ENCODE data around the gene ABLIM2.

The ABLIM2 gene

GRCh38 chr4:8046925-8047541 is 111.6 kb downstream of the ABLIM2 start:
- H3K27me3 ChIP-seq (ENCODE audit: control insufficient read depth, insufficient read depth, low read length, poor library complexity, severe bottlenecking), result no peaks in the 10 kb centered on the region
- no peaks in the 10 kb centered on the region for H3K36me3 ChIP-seq (ENCODE audit: control insufficient read depth, insufficient read depth, low read length)
- 91 to 94% methylated on average over 20 of the region's 20 CpGs for WGBS, 2 experiments
- no peaks in the 10 kb centered on the region for H3K9me3 ChIP-seq (ENCODE audit: control insufficient read depth, low read length)
- H3K4me1 ChIP-seq (ENCODE audit: control insufficient read depth, insufficient read depth, low read length), result peaks cover 10% of the 10 kb centered on the region
- no peak overlapping the region for H3K4me3 ChIP-seq (ENCODE audit: insufficient read depth, low read depth, low read length)
- no peak overlapping the region for H3K27ac ChIP-seq (ENCODE audit: insufficient read depth, low read depth, low read length, poor library complexity, severe bottlenecking)

- H3K4me1 ChIP-seq (ENCODE audit: control insufficient read depth, insufficient read depth, low read length), result peaks cover 10% of the 10 kb centered on the region
- no peaks in the 10 kb centered on the region for H3K36me3 ChIP-seq (ENCODE audit: control insufficient read depth, insufficient read depth, low read length)
- H3K4me3 ChIP-seq (ENCODE audit: insufficient read depth, low read depth, low read length), result no peak overlapping the region
- no peaks in the 10 kb centered on the region for H3K27me3 ChIP-seq (ENCODE audit: control insufficient read depth, insufficient read depth, low read length, poor library complexity, severe bottlenecking)
- WGBS, 2 experiments, result 88 to 91% methylated on average over 7 of the region's 7 CpGs
- H3K9me3 ChIP-seq (ENCODE audit: control insufficient read depth, low read length), result no peaks in the 10 kb centered on the region
- H3K27ac ChIP-seq (ENCODE audit: insufficient read depth, low read depth, low read length, poor library complexity, severe bottlenecking), result no peak overlapping the region
These were observed 112.7 kb downstream of the ABLIM2 start for GRCh38 chr4:8045909-8046308.

GRCh38 chr4:8044699-8045098 is 113.9 kb downstream of the ABLIM2 start:
- Histone ChIP-seq H3K27me3 (ENCODE audit: control insufficient read depth, insufficient read depth, low read length, poor library complexity, severe bottlenecking) (no peaks in the 10 kb centered on the region), H3K27ac (ENCODE audit: insufficient read depth, low read depth, low read length, poor library complexity, severe bottlenecking) (no peak overlapping the region), H3K9me3 (ENCODE audit: control insufficient read depth, low read length) (no peaks in the 10 kb centered on the region)

GRCh38 chr4:8044244-8044643 is 114.4 kb downstream of the ABLIM2 start:
- H3K9me3 ChIP-seq (ENCODE audit: control insufficient read depth, low read length), result no peaks in the 10 kb centered on the region
- no peaks in the 10 kb centered on the region for H3K27me3 ChIP-seq (ENCODE audit: control insufficient read depth, insufficient read depth, low read length, poor library complexity, severe bottlenecking)
- no peak overlapping the region for H3K27ac ChIP-seq (ENCODE audit: insufficient read depth, low read depth, low read length, poor library complexity, severe bottlenecking)
- no peaks in the 10 kb centered on the region for H3K36me3 ChIP-seq (ENCODE audit: control insufficient read depth, insufficient read depth, low read length)
- no peak overlapping the region for H3K4me3 ChIP-seq (ENCODE audit: insufficient read depth, low read depth, low read length)
- H3K4me1 ChIP-seq (ENCODE audit: control insufficient read depth, insufficient read depth, low read length), result peaks cover 9% of the 10 kb centered on the region
- 94 to 98% methylated on average over 6 of the region's 7 CpGs for WGBS, 2 experiments

More at GRCh38 chr4:8044699-8045098, 113.9 kb downstream of the ABLIM2 start:
- Histone ChIP-seq H3K4me3 (ENCODE audit: insufficient read depth, low read depth, low read length) (no peak overlapping the region), H3K4me1 (ENCODE audit: control insufficient read depth, insufficient read depth, low read length) (peaks cover 5% of the 10 kb centered on the region), H3K36me3 (ENCODE audit: control insufficient read depth, insufficient read depth, low read length) (no peaks in the 10 kb centered on the region)
- 88 to 91% methylated on average over 15 of the region's 15 CpGs for WGBS, 2 experiments

- Histone ChIP-seq H3K27ac (ENCODE audit: insufficient read depth, low read depth, low read length, poor library complexity, severe bottlenecking) (no peak overlapping the region), H3K9me3 (ENCODE audit: control insufficient read depth, low read length) (no peaks in the 10 kb centered on the region), H3K4me3 (ENCODE audit: insufficient read depth, low read depth, low read length) (no peak overlapping the region), H3K27me3 (ENCODE audit: control insufficient read depth, insufficient read depth, low read length, poor library complexity, severe bottlenecking) (no peaks in the 10 kb centered on the region), H3K36me3 (ENCODE audit: control insufficient read depth, insufficient read depth, low read length) (no peaks in the 10 kb centered on the region), H3K4me1 (ENCODE audit: control insufficient read depth, insufficient read depth, low read length) (peaks cover 14% of the 10 kb centered on the region)
- 94% methylated on average over 16 of the region's 16 CpGs for WGBS, 2 experiments
These were observed 115.0 kb downstream of the ABLIM2 start for GRCh38 chr4:8043596-8043995.

- no peaks in the 10 kb centered on the region for H3K27me3 ChIP-seq (ENCODE audit: control insufficient read depth, insufficient read depth, low read length, poor library complexity, severe bottlenecking)
- H3K4me1 ChIP-seq (ENCODE audit: control insufficient read depth, insufficient read depth, low read length), result peaks cover 9% of the 10 kb centered on the region
- no peaks in the 10 kb centered on the region for H3K9me3 ChIP-seq (ENCODE audit: control insufficient read depth, low read length)
- no peak overlapping the region for H3K27ac ChIP-seq (ENCODE audit: insufficient read depth, low read depth, low read length, poor library complexity, severe bottlenecking)
- 94 to 95% methylated on average over 11 of the region's 11 CpGs for WGBS, 2 experiments
- no peaks in the 10 kb centered on the region for H3K36me3 ChIP-seq (ENCODE audit: control insufficient read depth, insufficient read depth, low read length)
- no peak overlapping the region for H3K4me3 ChIP-seq (ENCODE audit: insufficient read depth, low read depth, low read length)
These were observed 116.7 kb downstream of the ABLIM2 start for GRCh38 chr4:8041868-8042267.

- Histone ChIP-seq H3K9me3 (ENCODE audit: control insufficient read depth, low read length) (no peaks in the 10 kb centered on the region), H3K27me3 (ENCODE audit: control insufficient read depth, insufficient read depth, low read length, poor library complexity, severe bottlenecking) (no peaks in the 10 kb centered on the region), H3K4me1 (ENCODE audit: control insufficient read depth, insufficient read depth, low read length) (peaks cover 9% of the 10 kb centered on the region), H3K36me3 (ENCODE audit: control insufficient read depth, insufficient read depth, low read length) (no peaks in the 10 kb centered on the region), H3K27ac (ENCODE audit: insufficient read depth, low read depth, low read length, poor library complexity, severe bottlenecking) (no peak overlapping the region), H3K4me3 (ENCODE audit: insufficient read depth, low read depth, low read length) (no peak overlapping the region)
- WGBS, 2 experiments, result 90 to 92% methylated on average over 7 of the region's 7 CpGs
These were observed 117.4 kb downstream of the ABLIM2 start for GRCh38 chr4:8041172-8041571.

- H3K27me3 ChIP-seq (ENCODE audit: control insufficient read depth, insufficient read depth, low read length, poor library complexity, severe bottlenecking), result no peaks in the 10 kb centered on the region
- H3K4me3 ChIP-seq (ENCODE audit: insufficient read depth, low read depth, low read length), result no peak overlapping the region
- H3K27ac ChIP-seq (ENCODE audit: insufficient read depth, low read depth, low read length, poor library complexity, severe bottlenecking), result no peak overlapping the region
- H3K36me3 ChIP-seq (ENCODE audit: control insufficient read depth, insufficient read depth, low read length), result no peaks in the 10 kb centered on the region
- 85 to 87% methylated on average over 7 of the region's 7 CpGs for WGBS, 2 experiments
- H3K9me3 ChIP-seq (ENCODE audit: control insufficient read depth, low read length), result no peaks in the 10 kb centered on the region
- H3K4me1 ChIP-seq (ENCODE audit: control insufficient read depth, insufficient read depth, low read length), result peaks cover 9% of the 10 kb centered on the region
These were observed 118.0 kb downstream of the ABLIM2 start for GRCh38 chr4:8040607-8041006.

GRCh38 chr4:8039853-8040252 is 118.8 kb downstream of the ABLIM2 start:
- Histone ChIP-seq H3K9me3 (ENCODE audit: control insufficient read depth, low read length) (no peaks in the 10 kb centered on the region), H3K4me1 (ENCODE audit: control insufficient read depth, insufficient read depth, low read length) (peaks cover 9% of the 10 kb centered on the region), H3K36me3 (ENCODE audit: control insufficient read depth, insufficient read depth, low read length) (no peaks in the 10 kb centered on the region), H3K4me3 (ENCODE audit: insufficient read depth, low read depth, low read length) (no peak overlapping the region), H3K27me3 (ENCODE audit: control insufficient read depth, insufficient read depth, low read length, poor library complexity, severe bottlenecking) (no peaks in the 10 kb centered on the region), H3K27ac (ENCODE audit: insufficient read depth, low read depth, low read length, poor library complexity, severe bottlenecking) (no peak overlapping the region)
- 84% methylated on average over 11 of the region's 11 CpGs for WGBS, 2 experiments

- Histone ChIP-seq H3K4me1 (ENCODE audit: control insufficient read depth, insufficient read depth, low read length) (peaks cover 9% of the 10 kb centered on the region), H3K4me3 (ENCODE audit: insufficient read depth, low read depth, low read length) (no peak overlapping the region), H3K27me3 (ENCODE audit: control insufficient read depth, insufficient read depth, low read length, poor library complexity, severe bottlenecking) (no peaks in the 10 kb centered on the region), H3K9me3 (ENCODE audit: control insufficient read depth, low read length) (no peaks in the 10 kb centered on the region), H3K27ac (ENCODE audit: insufficient read depth, low read depth, low read length, poor library complexity, severe bottlenecking) (no peak overlapping the region), H3K36me3 (ENCODE audit: control insufficient read depth, insufficient read depth, low read length) (no peaks in the 10 kb centered on the region)
- WGBS, 2 experiments, result 64 to 67% methylated on average over 4 of the region's 6 CpGs
These were observed 119.3 kb downstream of the ABLIM2 start for GRCh38 chr4:8039290-8039689.
